Activated CD8-positive, alpha-beta memory T cell treated with anti-CD3 and anti-CD28 coated beads, Interleukin-2, amount 50 U/mL, for 4 hours (primary cell): ENCODE results near the gene TMEM38A.
"Not testable (repeated sequence)": the region's sequence is repeated elsewhere in the genome, so short reads cannot be mapped to it uniquely, and the experiment has no call there.

Experiments
- DNase-seq: peaks from one replicate; pipeline ENCODE4 v3.0.0-alpha.2; 2020

The TMEM38A gene

GRCh38 chr19:16638666-16639065 is 22.3 kb upstream of the TMEM38A start:
- no peak for DNase-seq

- no peak for DNase-seq
Observed at GRCh38 chr19:16640951-16641350, 20.0 kb upstream of the TMEM38A start.

- no peak for DNase-seq
Observed at GRCh38 chr19:16641695-16642094, 19.2 kb upstream of the TMEM38A start.

- DNase-seq, result no peak
Observed at GRCh38 chr19:16645140-16645539, 15.8 kb upstream of the TMEM38A start.

GRCh38 chr19:16649734-16650133 is 11.2 kb upstream of the TMEM38A start:
- no peak for DNase-seq

GRCh38 chr19:16650821-16651220 is 10.1 kb upstream of the TMEM38A start:
- no peak for DNase-seq

- not testable (repeated sequence) for DNase-seq
Observed at GRCh38 chr19:16651421-16652188, 9.3 kb upstream of the TMEM38A start.

- no peak for DNase-seq
Observed at GRCh38 chr19:16652854-16653253, 8.1 kb upstream of the TMEM38A start.

- no peak for DNase-seq
Observed at GRCh38 chr19:16654140-16654539, 6.8 kb upstream of the TMEM38A start.

GRCh38 chr19:16654627-16655026 is 6.3 kb upstream of the TMEM38A start:
- no peak for DNase-seq

GRCh38 chr19:16655727-16656126 is 5.2 kb upstream of the TMEM38A start:
- no peak for DNase-seq

GRCh38 chr19:16657384-16657783 is 3.6 kb upstream of the TMEM38A start:
- DNase-seq, result no peak

- no peak for DNase-seq
Observed at GRCh38 chr19:16659464-16659831, 1.5 kb upstream of the TMEM38A start.

GRCh38 chr19:16659832-16660708 is 869 bp upstream of the TMEM38A start, which contains the start of gene SMIM7:
Gene SMIM7 (minus strand): TSS chr19:16660144. CDS start chr19:16660110, 34 bp downstream.
- DNase-seq, result peak; percentile 98

- DNase-seq, result no peak
Observed at GRCh38 chr19:16661480-16662034, 618 bp downstream of the TMEM38A start.

- DNase-seq, result no peak
Observed at GRCh38 chr19:16668176-16668575, 7.2 kb downstream of the TMEM38A start.

- not testable (repeated sequence) for DNase-seq
Observed at GRCh38 chr19:16668702-16669101, 7.8 kb downstream of the TMEM38A start.

- DNase-seq, result no peak
Observed at GRCh38 chr19:16670291-16670690, 9.4 kb downstream of the TMEM38A start.

GRCh38 chr19:16671652-16672274 is 10.8 kb downstream of the TMEM38A start:
- DNase-seq, result no peak

- no peak for DNase-seq
Observed at GRCh38 chr19:16673231-16673630, 12.3 kb downstream of the TMEM38A start.

GRCh38 chr19:16673839-16674238 is 12.9 kb downstream of the TMEM38A start:
- DNase-seq, result not testable (repeated sequence)

- DNase-seq, result no peak
Observed at GRCh38 chr19:16676101-16676798, 15.3 kb downstream of the TMEM38A start.

- no peak for DNase-seq
Observed at GRCh38 chr19:16677055-16677454, 16.1 kb downstream of the TMEM38A start.
